ENCODE results near the gene NUDT14.

DNA sequence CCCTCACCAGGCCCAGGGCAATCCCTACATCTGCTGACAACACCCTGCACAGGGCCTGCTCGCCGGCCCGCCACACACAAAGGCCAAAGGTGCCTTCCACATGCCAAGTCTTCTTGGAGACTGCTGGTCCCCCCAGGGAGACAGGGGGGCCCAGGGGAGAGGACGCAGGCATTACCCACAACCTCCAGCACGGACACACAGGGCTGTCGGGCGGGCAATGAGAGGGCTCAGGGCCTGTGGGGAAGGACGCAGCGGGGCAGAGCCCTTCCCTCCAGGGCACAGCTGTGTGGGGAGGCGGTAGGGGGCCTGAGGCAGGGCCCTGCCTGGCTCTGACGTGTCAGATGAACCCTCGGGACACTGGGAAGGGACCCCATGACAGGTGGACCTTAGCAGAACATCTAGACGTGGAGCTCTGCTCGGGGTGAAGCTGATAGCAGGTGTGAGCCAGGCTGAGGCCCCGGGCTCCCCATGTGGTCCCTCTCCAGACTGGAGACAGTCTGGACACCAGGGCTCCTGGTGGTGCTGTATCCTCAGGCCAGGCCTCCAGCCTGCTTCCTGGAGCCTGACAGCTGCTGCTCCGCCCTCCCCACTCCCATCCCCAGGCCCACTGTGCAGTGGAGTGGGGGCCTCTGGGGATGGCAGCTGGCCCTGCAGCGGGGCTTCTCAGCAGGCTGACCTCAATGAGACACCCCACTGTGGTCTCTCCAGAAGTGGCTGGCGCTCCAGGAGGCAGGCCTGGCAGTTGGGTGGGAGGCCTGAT lies 31.6 kb upstream of the NUDT14 start:
- TF ChIP-seq EZH2 (IDR thresholded peaks at IDR 0.05; ENCODE audit: low read depth, unreplicated experiment) (no peak), CREB1 (CRISPR knock-in tag; IDR thresholded peaks at IDR 0.05; ENCODE audit: low read depth) (no peak), POLR2AphosphoS5 (IDR thresholded peaks at IDR 0.05; ENCODE audit: low read depth) (no peak), EZH2phosphoT487 (IDR thresholded peaks at IDR 0.05; ENCODE audit: unreplicated experiment) (no peak), ZNF331 (CRISPR knock-in tag; IDR thresholded peaks at IDR 0.05; ENCODE audit: low read depth) (no peak), NANOG (IDR thresholded peaks at IDR 0.05; ENCODE audit: borderline replicate concordance) (no peak), JUNB (IDR thresholded peaks at IDR 0.05; ENCODE audit: unreplicated experiment) (no peak), STAT1 (IDR thresholded peaks at IDR 0.05; ENCODE audit: unreplicated experiment) (no peak), ZNF114 (CRISPR knock-in tag; IDR thresholded peaks at IDR 0.05) (no peak)
- TF ChIP-seq, protein P1, sequence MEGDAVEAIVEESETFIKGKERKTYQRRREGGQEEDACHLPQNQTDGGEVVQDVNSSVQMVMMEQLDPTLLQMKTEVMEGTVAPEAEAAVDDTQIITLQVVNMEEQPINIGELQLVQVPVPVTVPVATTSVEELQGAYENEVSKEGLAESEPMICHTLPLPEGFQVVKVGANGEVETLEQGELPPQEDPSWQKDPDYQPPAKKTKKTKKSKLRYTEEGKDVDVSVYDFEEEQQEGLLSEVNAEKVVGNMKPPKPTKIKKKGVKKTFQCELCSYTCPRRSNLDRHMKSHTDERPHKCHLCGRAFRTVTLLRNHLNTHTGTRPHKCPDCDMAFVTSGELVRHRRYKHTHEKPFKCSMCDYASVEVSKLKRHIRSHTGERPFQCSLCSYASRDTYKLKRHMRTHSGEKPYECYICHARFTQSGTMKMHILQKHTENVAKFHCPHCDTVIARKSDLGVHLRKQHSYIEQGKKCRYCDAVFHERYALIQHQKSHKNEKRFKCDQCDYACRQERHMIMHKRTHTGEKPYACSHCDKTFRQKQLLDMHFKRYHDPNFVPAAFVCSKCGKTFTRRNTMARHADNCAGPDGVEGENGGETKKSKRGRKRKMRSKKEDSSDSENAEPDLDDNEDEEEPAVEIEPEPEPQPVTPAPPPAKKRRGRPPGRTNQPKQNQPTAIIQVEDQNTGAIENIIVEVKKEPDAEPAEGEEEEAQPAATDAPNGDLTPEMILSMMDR (conservative IDR thresholded peaks at IDR 0.05; ENCODE audit: low read depth in 2 of 2): no peak
- TF ChIP-seq, protein P2, sequence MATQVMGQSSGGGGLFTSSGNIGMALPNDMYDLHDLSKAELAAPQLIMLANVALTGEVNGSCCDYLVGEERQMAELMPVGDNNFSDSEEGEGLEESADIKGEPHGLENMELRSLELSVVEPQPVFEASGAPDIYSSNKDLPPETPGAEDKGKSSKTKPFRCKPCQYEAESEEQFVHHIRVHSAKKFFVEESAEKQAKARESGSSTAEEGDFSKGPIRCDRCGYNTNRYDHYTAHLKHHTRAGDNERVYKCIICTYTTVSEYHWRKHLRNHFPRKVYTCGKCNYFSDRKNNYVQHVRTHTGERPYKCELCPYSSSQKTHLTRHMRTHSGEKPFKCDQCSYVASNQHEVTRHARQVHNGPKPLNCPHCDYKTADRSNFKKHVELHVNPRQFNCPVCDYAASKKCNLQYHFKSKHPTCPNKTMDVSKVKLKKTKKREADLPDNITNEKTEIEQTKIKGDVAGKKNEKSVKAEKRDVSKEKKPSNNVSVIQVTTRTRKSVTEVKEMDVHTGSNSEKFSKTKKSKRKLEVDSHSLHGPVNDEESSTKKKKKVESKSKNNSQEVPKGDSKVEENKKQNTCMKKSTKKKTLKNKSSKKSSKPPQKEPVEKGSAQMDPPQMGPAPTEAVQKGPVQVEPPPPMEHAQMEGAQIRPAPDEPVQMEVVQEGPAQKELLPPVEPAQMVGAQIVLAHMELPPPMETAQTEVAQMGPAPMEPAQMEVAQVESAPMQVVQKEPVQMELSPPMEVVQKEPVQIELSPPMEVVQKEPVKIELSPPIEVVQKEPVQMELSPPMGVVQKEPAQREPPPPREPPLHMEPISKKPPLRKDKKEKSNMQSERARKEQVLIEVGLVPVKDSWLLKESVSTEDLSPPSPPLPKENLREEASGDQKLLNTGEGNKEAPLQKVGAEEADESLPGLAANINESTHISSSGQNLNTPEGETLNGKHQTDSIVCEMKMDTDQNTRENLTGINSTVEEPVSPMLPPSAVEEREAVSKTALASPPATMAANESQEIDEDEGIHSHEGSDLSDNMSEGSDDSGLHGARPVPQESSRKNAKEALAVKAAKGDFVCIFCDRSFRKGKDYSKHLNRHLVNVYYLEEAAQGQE (IDR thresholded peaks at IDR 0.05; ENCODE audit: unreplicated experiment): no peak
- TF ChIP-seq, protein P3, sequence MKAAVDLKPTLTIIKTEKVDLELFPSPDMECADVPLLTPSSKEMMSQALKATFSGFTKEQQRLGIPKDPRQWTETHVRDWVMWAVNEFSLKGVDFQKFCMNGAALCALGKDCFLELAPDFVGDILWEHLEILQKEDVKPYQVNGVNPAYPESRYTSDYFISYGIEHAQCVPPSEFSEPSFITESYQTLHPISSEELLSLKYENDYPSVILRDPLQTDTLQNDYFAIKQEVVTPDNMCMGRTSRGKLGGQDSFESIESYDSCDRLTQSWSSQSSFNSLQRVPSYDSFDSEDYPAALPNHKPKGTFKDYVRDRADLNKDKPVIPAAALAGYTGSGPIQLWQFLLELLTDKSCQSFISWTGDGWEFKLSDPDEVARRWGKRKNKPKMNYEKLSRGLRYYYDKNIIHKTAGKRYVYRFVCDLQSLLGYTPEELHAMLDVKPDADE (IDR thresholded peaks at IDR 0.05): no peak
